Activated T-cell treated with anti-CD3 and anti-CD28 coated beads for 24 hours (primary cell): ENCODE results near the gene ERFL.

Source experiments
- DNase-seq: peaks from one replicate; pipeline ENCODE4 v3.0.0-alpha.2; 2020; ENCODE audit warnings: low read depth

Gene ERFL

GRCh38 chr19:41896581-41896942, 31.7 kb downstream of the ERFL start:
- no peak for DNase-seq

GRCh38 chr19:41895745-41896580, 32.3 kb downstream of the ERFL start:
- no peak for DNase-seq

- DNase-seq, result no peak
Observed at GRCh38 chr19:41894350-41894749, 33.9 kb downstream of the ERFL start.

- DNase-seq, result no peak
Observed at GRCh38 chr19:41893899-41894298, 34.4 kb downstream of the ERFL start.

GRCh38 chr19:41892173-41892902, 35.9 kb downstream of the ERFL start:
- DNase-seq, result no peak

GRCh38 chr19:41890936-41891335, 37.3 kb downstream of the ERFL start:
- DNase-seq, result no peak

- no peak for DNase-seq
Observed at GRCh38 chr19:41889896-41890295, 38.4 kb downstream of the ERFL start.

- no peak for DNase-seq
Observed at GRCh38 chr19:41888926-41889325, 39.3 kb downstream of the ERFL start.

- DNase-seq, result peak; percentile 83
Observed at GRCh38 chr19:41887711-41888382, 40.4 kb downstream of the ERFL start.

- DNase-seq, result peak; percentile 56
Observed at GRCh38 chr19:41886761-41887710, 41.2 kb downstream of the ERFL start.

- peak; percentile 85 for DNase-seq
Observed at GRCh38 chr19:41883821-41884733, 44.2 kb downstream of the ERFL start.

- no peak for DNase-seq
Observed at GRCh38 chr19:41883463-41883820, 44.8 kb downstream of the ERFL start.

GRCh38 chr19:41882568-41883462, 45.4 kb downstream of the ERFL start, which contains the start of gene ARHGEF1:
Gene ARHGEF1 (plus strand): TSS chr19:41883184. CDS start chr19:41888083, 4,899 bp downstream.
- DNase-seq, result no peak

GRCh38 chr19:41880329-41880708, 47.9 kb downstream of the ERFL start:
- DNase-seq, result no peak

GRCh38 chr19:41879670-41880328, 48.5 kb downstream of the ERFL start:
- DNase-seq, result no peak

GRCh38 chr19:41879080-41879479, 49.2 kb downstream of the ERFL start:
- no peak for DNase-seq

- DNase-seq, result no peak
Observed at GRCh38 chr19:41877916-41878905, 50.0 kb downstream of the ERFL start.
